Fibroblast of skin of left biceps (primary cell): Measurements from ENCODE around the gene PPARGC1A.

Experiments used
- DNase-seq, 2 experiments: peaks; one replicate each; pipeline ENCODE4 v3.0.0-alpha.2; 2013; ENCODE audit warnings: low read depth in 2 of 2

The PPARGC1A gene

DNA sequence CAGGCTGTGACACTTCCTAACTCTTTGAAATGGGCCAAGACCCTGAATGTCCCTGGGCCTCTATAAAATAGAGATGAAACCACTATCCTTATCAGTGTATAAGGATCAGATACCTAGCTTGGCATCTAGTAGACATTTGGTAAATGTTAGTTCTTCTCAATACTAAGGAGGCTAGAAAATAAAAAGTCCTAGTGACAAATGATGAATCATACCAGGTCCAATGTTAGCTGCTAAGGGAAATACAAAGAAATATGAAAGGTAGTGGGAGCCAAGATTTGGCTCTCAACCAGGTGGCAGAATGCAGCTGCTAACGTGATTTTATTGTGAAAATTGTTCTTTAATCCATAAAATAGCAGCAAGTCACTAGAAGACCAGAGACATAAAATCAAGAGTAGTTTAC, 19.8 kb upstream of the PPARGC1A start:
- no peak for DNase-seq

GRCh38 chr4:23906839-23907238, 17.0 kb upstream of the PPARGC1A start:
- DNase-seq = no peak

DNA sequence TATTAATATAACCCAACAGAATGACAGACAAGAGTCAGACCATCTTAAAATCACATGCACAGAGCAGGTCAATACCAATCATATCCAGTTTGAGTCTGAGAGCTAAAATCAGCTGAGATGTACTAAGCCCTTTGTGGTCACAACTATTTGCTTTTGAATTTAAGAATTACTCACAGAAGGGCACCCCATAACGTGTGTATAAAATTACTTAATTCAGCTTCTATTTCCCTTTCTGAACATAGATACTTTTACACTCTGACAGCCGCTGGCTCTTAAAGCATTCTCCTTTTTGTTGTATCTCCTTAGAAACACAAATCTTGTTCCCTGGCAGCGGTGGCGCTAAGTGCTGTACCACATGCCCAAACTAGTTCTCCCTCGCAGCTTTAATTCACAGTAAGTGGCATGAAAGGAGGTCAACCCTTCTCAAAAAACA, 14.8 kb upstream of the PPARGC1A start:
- DNase-seq = no peak

DNA sequence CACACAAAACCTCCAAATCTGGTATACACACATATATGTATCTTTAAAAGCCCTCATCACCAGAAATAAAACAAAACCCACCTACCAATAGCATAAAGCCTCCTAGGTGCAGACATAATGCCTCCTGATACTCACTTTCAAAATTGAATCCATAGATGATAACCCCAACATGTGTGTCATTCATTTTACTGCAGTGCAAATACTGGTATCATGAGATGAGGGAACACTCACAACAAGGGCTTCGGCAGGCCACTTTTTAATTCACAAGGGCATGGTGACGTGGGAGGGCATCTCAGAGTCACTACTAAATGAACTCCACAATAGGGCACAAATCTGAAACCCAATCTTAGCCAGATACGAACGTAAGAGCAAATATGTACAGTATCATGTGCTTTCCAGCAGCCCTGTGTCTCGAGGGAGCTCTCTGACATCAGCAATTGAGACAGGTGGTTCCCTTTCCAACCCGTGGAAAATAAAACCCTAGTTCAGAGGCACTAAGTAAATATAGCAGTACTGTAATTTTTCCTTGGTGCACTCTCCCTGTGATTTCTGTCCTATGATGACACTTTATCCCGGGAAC, 14.1 kb upstream of the PPARGC1A start:
- DNase-seq = no peak

DNA sequence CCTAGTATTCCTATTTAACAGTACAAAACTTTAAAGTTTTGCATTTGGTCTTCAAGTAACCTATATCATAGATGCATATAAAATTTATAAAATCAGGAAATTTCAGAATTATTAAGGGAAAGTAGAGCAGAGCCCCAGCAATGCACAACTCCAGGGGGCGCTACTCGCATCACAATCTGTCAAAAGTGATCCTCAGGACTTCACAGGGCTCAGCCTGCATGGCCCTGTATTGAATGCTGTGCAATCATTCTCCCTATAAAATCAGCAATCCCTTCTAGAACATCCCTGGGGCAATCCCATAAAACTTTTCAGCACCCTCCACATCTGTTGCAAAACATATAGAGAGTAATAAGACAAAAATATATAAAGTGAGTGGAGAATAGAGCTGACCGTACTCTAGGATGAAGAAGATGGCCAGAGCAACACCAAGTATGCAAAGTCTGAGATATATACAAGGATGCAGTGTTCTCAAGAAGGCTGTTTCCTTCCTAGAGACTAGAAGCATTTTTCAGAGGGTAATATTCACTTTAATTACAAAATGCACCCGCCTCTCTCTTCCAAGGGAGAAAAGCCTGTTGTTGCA, 12.5 kb upstream of the PPARGC1A start:
- DNase-seq = no peak

DNA sequence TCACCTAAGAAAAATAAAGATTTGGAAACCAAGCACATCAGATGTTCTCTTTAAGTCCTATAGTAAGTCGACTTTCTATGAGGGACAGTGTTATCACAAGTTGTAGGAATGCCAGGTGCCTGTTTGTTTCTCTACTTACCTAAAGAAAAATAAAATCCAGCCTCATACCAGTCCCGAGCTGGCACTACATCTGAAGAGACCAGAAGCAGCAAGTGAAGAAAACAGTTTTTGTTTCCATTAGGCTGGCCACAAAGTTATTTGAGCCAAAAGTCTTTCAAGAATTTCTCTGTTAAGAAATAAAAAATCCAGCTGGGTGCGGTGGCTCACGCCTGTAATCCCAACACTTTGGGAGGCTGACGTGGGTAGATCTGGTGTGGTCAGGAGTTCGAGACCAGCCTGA, 10.8 kb upstream of the PPARGC1A start:
- DNase-seq = no peak

- no peak for DNase-seq
These were observed 9.7 kb upstream of the PPARGC1A start for GRCh38 chr4:23899565-23899964.

DNA sequence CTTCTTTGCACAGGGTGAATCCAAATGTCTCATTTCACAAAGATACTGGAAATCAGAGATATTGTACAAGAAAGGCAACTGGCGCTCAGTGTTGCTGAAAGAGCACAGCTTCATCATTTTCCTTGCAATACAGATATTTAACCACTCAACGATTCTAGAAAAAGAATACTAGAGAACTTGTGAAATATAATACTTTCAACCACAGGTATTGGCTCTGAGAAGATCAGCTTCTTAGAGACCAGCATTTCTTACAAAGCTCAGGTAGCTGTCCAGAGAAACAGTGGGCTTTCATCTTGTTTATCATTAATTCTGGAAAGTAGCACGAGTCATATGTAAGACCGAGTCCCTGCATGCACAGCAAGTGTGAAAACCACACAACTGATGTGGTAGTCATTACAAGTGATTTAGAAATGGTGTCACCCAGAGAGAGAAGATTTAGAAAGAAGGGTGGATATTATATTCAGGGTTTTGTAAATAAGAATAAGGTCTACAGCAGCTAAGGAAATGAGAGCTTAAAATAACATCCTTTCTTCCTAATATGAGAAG, 7.8 kb upstream of the PPARGC1A start:
- DNase-seq = no peak

- no peak for DNase-seq
These were observed 4.2 kb upstream of the PPARGC1A start for GRCh38 chr4:23894021-23894420.

DNA sequence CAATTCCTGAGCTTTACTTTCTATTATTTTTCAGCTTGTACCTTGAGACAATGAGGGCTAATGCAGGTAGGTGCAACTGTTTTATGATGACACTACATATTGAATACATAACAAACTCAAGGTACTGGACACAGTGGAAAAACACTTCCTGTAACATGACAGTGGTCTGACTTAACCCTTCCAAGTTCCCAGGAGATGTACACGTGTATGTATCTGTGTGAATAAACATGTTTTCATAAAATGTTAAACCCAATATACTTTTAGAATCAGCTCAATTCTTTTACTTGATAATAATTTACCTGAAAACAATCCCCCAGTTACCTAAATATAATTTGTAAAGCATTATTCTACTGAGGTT, 1.2 kb upstream of the PPARGC1A start:
- DNase-seq = no peak

DNA sequence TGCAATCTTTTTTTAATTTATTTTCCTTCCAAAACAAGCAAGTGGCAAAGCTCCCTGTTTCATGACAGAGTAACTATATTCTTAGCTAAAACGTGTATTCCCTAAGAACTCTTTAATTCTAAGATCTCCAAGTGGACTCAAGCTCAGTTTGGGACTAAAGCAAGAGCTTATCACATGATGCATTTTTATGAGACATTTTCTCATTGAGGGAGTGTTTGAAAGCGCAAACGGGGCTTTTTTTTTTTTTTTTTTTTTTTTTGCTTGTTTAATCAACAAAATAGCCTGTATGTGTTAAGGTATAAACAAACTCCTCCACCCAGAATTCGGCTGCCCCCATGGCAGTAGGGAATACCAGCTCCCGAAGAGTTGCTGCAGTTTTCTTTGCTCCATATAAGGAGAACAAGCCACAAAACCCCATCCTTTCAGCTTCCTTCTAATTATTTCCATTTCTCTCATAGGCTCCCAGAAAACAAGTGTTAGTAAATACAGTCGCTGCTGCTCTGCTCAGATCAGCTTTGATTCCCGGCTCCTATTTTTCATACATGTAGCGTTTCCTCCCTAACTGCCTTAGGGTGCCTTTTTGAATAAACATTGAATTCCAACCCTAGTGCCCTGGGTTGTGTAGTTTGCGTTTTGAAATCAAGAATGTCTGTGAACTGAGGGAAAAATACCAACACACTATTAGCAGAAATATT, 669 bp upstream of the PPARGC1A start:
- no peak for DNase-seq

- no peak for DNase-seq
These were observed 456 bp downstream of the PPARGC1A start for GRCh38 chr4:23889391-23889790.

DNA sequence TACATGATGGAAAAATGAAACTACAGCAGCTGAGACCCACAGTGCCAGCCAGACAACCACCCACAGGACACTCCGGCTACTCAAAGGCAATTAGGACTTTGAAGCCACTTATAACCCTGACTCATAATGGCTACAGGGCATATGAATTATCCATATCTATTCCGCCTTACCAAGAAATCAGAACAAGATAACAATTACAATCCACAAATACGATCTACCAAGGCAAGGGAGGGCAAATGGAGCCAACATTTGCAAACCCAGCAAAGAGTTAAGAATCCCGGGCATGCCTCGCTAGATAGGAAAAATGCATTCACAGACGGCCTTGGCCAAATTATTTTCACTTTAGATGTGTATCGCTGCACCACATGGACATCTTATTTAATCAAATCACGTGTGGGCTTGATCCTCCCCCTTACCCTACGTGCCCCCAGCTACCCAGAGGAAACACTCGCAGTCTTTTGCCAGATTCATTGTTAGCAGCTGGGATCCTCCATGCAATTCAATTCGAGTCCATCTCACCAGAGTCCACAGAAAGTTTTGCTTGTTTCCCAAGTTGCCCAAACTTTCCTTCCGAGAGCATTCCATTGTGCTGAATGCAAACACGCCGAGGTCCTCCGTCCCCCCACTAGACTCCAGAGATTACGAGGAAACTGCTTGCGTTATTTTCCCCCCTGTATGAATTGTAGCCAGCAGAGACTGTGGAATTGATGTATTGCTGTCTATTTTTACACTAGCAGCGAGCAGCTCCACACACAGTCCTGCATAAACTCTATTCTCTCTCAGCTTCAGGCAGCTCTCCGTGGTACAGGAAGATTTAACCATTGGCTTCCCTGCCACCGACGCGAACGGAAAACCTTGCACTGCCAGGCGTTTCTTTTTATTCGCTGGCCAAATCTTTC, 1.2 kb downstream of the PPARGC1A start:
- peak; percentile 62 to 66 for DNase-seq

GRCh38 chr4:23887989-23888388, 1.9 kb downstream of the PPARGC1A start:
- no peak for DNase-seq

- no peak for DNase-seq
These were observed 2.7 kb downstream of the PPARGC1A start for GRCh38 chr4:23887173-23887572.

GRCh38 chr4:23885943-23886590, 3.8 kb downstream of the PPARGC1A start:
- no peak for DNase-seq

- DNase-seq = peak in 1 of 2 experiments; percentile 20
These were observed 5.1 kb downstream of the PPARGC1A start for GRCh38 chr4:23884741-23885140.

DNA sequence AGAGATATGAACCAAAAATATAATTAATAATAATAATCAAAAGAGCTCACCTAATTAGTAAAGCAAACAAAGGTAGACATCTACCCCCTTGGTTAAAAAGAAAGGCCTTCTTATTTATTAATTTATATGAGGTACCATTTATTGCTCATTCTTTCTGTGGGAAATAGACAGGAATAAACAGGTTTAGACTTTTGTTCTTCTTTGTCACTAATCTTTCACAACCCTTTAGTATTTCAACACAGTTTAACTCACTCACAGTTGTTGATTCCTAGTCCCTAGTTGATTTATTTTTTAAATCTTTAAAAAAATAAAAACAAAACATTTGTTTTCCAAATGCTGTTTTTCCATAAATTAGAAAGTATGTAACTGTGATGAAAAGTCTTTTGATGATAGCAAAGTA, 5.6 kb downstream of the PPARGC1A start:
- no peak for DNase-seq

DNA sequence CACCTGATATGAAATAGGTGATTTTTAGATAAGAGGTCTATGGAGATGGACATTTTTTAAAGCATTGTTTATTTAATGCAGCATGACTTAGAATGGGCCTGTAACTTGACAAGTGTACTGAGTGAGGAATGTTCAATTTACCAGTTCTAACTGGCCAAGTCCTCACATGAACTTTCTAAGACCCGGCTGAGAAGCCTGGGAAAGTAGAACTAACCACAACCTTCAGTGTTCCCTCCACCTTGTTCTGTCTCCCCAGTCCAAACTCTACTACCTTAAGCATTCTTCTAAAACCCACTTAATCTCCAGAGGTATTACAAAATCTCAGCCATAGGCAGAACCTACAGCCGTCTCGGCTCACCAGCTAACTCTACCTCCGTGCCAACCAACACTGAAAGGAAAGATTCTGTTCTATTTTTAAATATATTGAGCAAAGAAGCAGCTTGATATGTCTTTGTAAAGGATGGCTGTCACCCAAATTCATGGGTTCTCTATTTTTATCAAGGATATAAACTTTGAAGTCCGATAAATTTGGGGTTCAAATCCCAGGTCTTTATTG, 6.8 kb downstream of the PPARGC1A start:
- DNase-seq = no peak

DNA sequence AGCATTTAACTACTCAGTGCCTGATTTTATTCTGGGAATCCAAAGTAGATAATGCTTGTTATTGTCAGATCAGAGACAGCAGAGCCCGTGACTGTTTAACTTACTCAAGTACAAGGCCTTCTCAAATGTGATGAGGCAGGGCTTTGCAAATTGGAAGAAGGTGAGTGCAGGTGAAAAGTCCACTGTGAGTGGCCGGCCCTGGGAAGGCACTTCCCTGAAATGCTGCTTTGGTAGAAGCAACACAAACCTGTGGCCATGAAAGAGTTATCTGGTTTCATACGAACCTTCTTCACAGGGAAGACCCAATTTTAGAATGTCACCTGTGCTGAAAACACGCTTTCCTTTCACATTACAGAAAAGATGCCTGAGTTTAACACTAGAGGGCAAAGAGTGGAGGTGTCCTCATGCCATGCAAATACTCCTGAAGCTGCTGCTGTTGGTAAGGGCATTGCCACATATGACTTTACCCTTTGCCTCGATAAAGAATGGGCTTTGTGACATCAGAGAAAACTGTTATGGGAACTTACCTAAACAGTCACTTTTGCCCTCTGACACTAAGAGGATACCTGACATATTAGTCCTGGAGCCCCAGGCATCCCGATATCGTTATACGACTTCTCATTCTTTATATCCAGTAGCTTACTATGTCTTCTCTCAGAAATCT, 8.0 kb downstream of the PPARGC1A start:
- no peak for DNase-seq

- no peak for DNase-seq
These were observed 8.8 kb downstream of the PPARGC1A start for GRCh38 chr4:23881052-23881501.
